HG03135 (cell line): ENCODE data around the gene CD34.
"Not testable (repeated sequence)": the region's sequence is repeated elsewhere in the genome, so short reads cannot be mapped to it uniquely, and the experiment has no call there.

Source experiments
- ATAC-seq: cut with Tn5 transposase; IDR thresholded peaks from one replicate; pipeline ENCODE4 v1.9.1; 2021; ENCODE audit warnings: mild to moderate bottlenecking, moderate library complexity; ENCODE audit not compliant: unreplicated experiment

CD34 gene

GRCh38 chr1:207933205-207933800 is 22.4 kb upstream of the CD34 start:
- ATAC-seq = no peak

- no peak for ATAC-seq
These were observed 16.1 kb upstream of the CD34 start for GRCh38 chr1:207926984-207927383.

- not testable (repeated sequence) for ATAC-seq
These were observed 15.0 kb upstream of the CD34 start for GRCh38 chr1:207925969-207926368.

- ATAC-seq = no peak
These were observed 14.3 kb upstream of the CD34 start for GRCh38 chr1:207925210-207925609.

- no peak for ATAC-seq
These were observed 12.6 kb upstream of the CD34 start for GRCh38 chr1:207923561-207923960.

- ATAC-seq = no peak
These were observed 12.2 kb upstream of the CD34 start for GRCh38 chr1:207923121-207923520.

- ATAC-seq = no peak
These were observed 11.6 kb upstream of the CD34 start for GRCh38 chr1:207922554-207922953.

GRCh38 chr1:207921321-207921720 is 10.4 kb upstream of the CD34 start:
- ATAC-seq = no peak

- no peak for ATAC-seq
These were observed 9.6 kb upstream of the CD34 start for GRCh38 chr1:207920444-207921021.

- no peak for ATAC-seq
These were observed 8.7 kb upstream of the CD34 start for GRCh38 chr1:207919523-207920170.

- ATAC-seq = no peak
These were observed 7.7 kb upstream of the CD34 start for GRCh38 chr1:207918581-207918980.

- no peak for ATAC-seq
These were observed 7.1 kb upstream of the CD34 start for GRCh38 chr1:207918011-207918410.

GRCh38 chr1:207917080-207917479 is 6.2 kb upstream of the CD34 start:
- ATAC-seq = no peak

- ATAC-seq = no peak
These were observed 3.0 kb upstream of the CD34 start for GRCh38 chr1:207913951-207914350.

- ATAC-seq = no peak
These were observed 1.2 kb upstream of the CD34 start for GRCh38 chr1:207911856-207912760.

- ATAC-seq = no peak
These were observed 1.2 kb downstream of the CD34 start for GRCh38 chr1:207909687-207910086.

- no peak for ATAC-seq
These were observed 2.7 kb downstream of the CD34 start for GRCh38 chr1:207908107-207908734.

- no peak for ATAC-seq
These were observed 6.5 kb downstream of the CD34 start for GRCh38 chr1:207904391-207904790.

GRCh38 chr1:207903767-207904166 is 7.2 kb downstream of the CD34 start:
- no peak for ATAC-seq

GRCh38 chr1:207903053-207903452 is 7.9 kb downstream of the CD34 start:
- ATAC-seq = no peak

- no peak for ATAC-seq
These were observed 8.4 kb downstream of the CD34 start for GRCh38 chr1:207902566-207902965.
